Osteoblast (primary cell): Measurements from ENCODE around the gene NF2. TPM values are rescaled to one million over a fixed set of nuclear protein-coding genes. Genes with fewer than 3 reads are reported as not detected.
A peak's percentile ranks its signal among the peaks of the same experiment; 100 is the strongest.

Experiments used
- DNase-seq: peaks from one replicate; pipeline ENCODE4 v3.0.0; 2011; ENCODE audit warnings: low spot score, mixed read lengths; ENCODE audit not compliant: insufficient read length; ENCODE audit errors: missing footprints
- H2AFZ ChIP-seq: 2 replicates; pipeline ENCODE4 v1.6.0; 2011; ENCODE audit warnings: mild to moderate bottlenecking, low read length
- H3K27ac ChIP-seq: 2 replicates; pipeline ENCODE4 v1.5.1; 2011; ENCODE audit warnings: mild to moderate bottlenecking, low read depth, low read length, moderate library complexity
- H3K27me3 ChIP-seq: 2 replicates; pipeline ENCODE4 v1.6.0; 2012; ENCODE audit warnings: mild to moderate bottlenecking, control low read depth, inconsistent platforms, low read length, moderate library complexity; ENCODE audit not compliant: insufficient read depth
- H3K36me3 ChIP-seq: 2 replicates; pipeline ENCODE4 v1.5.1; 2011; ENCODE audit warnings: mild to moderate bottlenecking, low read length, control low read depth, moderate library complexity; ENCODE audit not compliant: insufficient read depth
- H3K4me1 ChIP-seq: 2 replicates; pipeline ENCODE4 v1.5.1; 2011; ENCODE audit warnings: mild to moderate bottlenecking, low read length, control low read depth, moderate library complexity; ENCODE audit not compliant: insufficient read depth
- H3K4me2 ChIP-seq: 2 replicates; pipeline ENCODE4 v1.6.0; 2011; ENCODE audit warnings: mild to moderate bottlenecking, low read length; ENCODE audit not compliant: insufficient read depth
- H3K4me3 ChIP-seq: fragments of 200-600 bp; sonication (generic); 3 replicates; pipeline ENCODE4 v1.5.1; 2012; ENCODE audit warnings: mild to moderate bottlenecking, low read length, inconsistent platforms; ENCODE audit not compliant: insufficient read depth
- H3K79me2 ChIP-seq: 2 replicates; pipeline ENCODE4 v1.6.0; 2012; ENCODE audit warnings: mild to moderate bottlenecking, low read length, control low read depth, inconsistent platforms; ENCODE audit not compliant: insufficient read depth
- H3K9me3 ChIP-seq: 2 replicates; pipeline ENCODE4 v1.5.1; 2011; ENCODE audit warnings: low read depth, low read length, control low read depth
- H4K20me1 ChIP-seq: 2 replicates; pipeline ENCODE4 v1.6.0; 2012; ENCODE audit warnings: mild to moderate bottlenecking, low read length, control low read depth; ENCODE audit not compliant: insufficient read depth
- CTCF ChIP-seq: IDR thresholded peaks from 2 replicates; pipeline ENCODE4 v1.5.1; 2011; ENCODE audit warnings: mild to moderate bottlenecking, low read depth, low read length, moderate library complexity; ENCODE audit errors: extremely low read depth
- total RNA-seq: library from RNA; depleted of rRNA; stranded (reverse); fragments of >200 nt; gene quantifications from 2 replicates; pipeline ENCODE4 v1.2.3, GENCODE V29; 2012

NF2 gene
- total RNA-seq, 1 donor = 72.7 TPM

DNA sequence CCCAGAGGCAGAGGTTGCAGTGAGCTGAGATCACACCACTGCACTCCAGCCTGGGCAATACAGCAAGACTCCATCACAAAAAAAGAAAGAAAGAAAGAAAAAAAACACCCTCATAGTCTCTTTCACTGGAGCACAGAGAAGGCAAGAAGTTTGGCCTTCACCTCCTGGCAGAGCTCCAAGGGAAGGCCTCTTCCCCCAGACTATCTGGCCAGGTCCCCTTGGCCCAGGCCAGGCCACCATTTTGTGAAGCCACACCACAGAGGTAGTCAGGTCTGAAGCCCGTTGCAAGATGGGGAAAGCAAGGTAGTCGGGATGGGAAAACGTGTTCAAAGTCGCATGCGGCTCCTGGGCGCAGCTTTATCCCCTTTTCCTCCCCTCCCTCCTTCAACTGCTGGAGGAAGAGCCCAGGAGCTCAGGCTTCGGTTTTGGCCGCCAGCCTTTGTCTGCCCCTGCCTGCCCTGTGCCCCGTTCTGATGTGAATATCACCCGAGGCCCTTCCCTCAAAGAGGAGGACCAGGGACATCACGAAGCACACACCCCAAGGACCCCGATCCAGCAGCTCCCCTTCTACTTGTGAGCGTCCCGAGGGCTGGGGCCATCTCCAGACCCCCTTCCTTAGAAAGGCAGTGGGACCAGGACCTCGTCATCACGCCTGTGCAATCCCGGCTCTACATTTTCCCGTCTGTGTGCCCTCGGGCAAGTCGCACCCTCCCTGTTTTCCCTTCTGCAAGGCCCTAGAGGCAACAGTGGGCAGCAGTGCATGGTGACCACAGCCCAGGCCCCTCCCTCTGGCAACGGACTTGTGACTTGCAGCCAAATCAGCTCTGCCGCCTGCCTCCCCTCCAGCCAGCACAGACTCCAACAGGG, 134.1 kb downstream of the NF2 start:
- Histone ChIP-seq H3K27me3 (no peaks in the 10 kb centered on the region), H3K27ac (no peak overlapping the region), H3K4me1 (no peaks in the 10 kb centered on the region), H3K4me3 (no peak overlapping the region), H2AFZ (no peak overlapping the region), H3K79me2 (no peaks in the 10 kb centered on the region), H3K36me3 (peaks cover 6% of the 10 kb centered on the region), H4K20me1 (no peaks in the 10 kb centered on the region), H3K9me3 (no peaks in the 10 kb centered on the region), H3K4me2 (no peak overlapping the region)
- TF ChIP-seq CTCF = no peak
- DNase-seq = peak; percentile 83

DNA sequence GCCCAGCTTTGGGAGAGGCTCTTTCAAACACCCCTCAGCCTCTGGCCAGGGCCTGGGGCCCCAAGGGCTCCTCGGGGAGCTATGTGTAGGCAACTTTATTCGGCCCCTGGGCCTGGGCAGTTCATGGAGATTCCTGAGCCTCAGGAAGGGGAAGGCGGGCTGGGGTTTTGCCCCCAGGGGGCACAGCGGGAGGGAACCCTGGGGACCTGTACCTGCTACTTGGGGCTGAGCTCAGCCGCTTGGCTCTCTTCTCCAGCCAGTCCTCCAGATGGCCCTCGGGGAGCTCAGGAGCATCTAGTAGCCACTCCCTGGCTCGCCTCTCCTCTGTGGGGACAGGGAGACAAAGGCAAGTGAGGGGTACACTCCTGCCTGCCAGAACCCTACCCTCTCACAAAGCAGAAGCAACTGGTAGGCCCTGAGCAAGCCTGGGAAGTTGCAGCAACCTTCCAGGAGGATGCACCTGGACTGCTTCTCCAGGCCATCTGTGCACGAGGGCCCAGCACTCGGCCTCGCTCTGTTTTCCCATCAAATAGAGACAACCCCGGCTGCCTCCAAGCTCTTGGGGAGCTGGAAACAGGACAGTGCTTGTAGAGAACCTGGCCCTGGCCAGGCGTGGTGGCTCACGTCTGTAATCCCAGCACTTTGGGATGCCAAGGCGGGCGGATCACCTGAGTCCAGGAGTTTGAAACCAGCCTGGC, 134.8 kb downstream of the NF2 start:
- peak; percentile 47 for DNase-seq
- H3K27ac ChIP-seq = no peak overlapping the region
- H3K27me3 ChIP-seq = no peaks in the 10 kb centered on the region
- H3K4me2 ChIP-seq = no peak overlapping the region
- no peak for TF ChIP-seq CTCF
- H2AFZ ChIP-seq = no peak overlapping the region
- H4K20me1 ChIP-seq = no peaks in the 10 kb centered on the region
- no peaks in the 10 kb centered on the region for H3K4me1 ChIP-seq
- no peaks in the 10 kb centered on the region for H3K79me2 ChIP-seq
- no peak overlapping the region for H3K4me3 ChIP-seq
- H3K36me3 ChIP-seq = peaks cover 6% of the 10 kb centered on the region
- H3K9me3 ChIP-seq = no peaks in the 10 kb centered on the region

DNA sequence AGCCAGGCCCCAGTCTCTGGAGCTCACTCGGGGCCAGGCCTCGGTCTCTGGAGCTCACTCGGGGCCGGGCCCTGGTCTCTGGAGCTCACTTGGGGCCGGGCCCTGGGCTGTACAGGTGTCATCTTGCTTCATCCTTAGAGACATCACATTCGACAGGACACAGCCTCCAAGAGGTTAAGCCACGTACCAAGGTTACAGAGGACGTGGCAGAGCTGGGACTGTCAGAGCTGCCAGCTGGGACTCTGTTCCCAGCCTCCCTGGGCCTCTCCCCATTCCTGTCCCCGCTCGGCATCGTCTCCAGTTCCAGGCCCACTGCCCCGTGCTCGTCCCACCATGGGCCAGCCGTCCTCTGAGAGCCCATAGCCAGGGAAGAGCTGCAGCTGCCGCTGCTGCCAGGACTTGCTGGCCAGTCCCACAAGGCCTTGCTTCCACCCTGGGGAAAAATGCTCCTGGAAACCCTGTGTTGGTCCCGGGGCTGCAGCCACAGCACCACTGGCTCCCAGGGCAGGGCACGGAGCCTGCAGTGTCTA, 136.0 kb downstream of the NF2 start:
- no peaks in the 10 kb centered on the region for H3K9me3 ChIP-seq
- no peak for TF ChIP-seq CTCF

GRCh38 chr22:29740216-29740615, 136.8 kb downstream of the NF2 start:
- no peaks in the 10 kb centered on the region for H3K79me2 ChIP-seq
- H3K27me3 ChIP-seq = no peaks in the 10 kb centered on the region
- no peaks in the 10 kb centered on the region for H3K9me3 ChIP-seq
- no peak overlapping the region for H3K27ac ChIP-seq
- peak; percentile 74 for DNase-seq
- H3K4me1 ChIP-seq = peaks cover 8% of the 10 kb centered on the region
- no peak for TF ChIP-seq CTCF
- H3K4me3 ChIP-seq = no peak overlapping the region
- H2AFZ ChIP-seq = no peak overlapping the region
- peaks cover 6% of the 10 kb centered on the region for H3K36me3 ChIP-seq
- H3K4me2 ChIP-seq = no peak overlapping the region
- peaks cover 3% of the 10 kb centered on the region for H4K20me1 ChIP-seq

More for the DNA sequence above, 136.0 kb downstream of the NF2 start:
- Histone ChIP-seq H2AFZ (no peak overlapping the region), H3K4me2 (no peak overlapping the region), H3K36me3 (peaks cover 6% of the 10 kb centered on the region), H3K4me1 (peaks cover under 1% of the 10 kb centered on the region), H3K79me2 (no peaks in the 10 kb centered on the region), H3K4me3 (no peak overlapping the region), H3K27ac (no peak overlapping the region), H4K20me1 (peaks cover 3% of the 10 kb centered on the region), H3K27me3 (no peaks in the 10 kb centered on the region)
- peak; percentile 80 for DNase-seq
